AG04449 (cell line): ENCODE data around the gene CHD2.

Experiments used
- CTCF ChIA-PET: fragments of 350-600 bp; formaldehyde crosslinking; extraction: SDS; loops from one replicate; lab custom pipeline; 2021; ENCODE audit warnings: antibody characterized with exemption; lab: Yijun Ruan, JAX
- POLR2A ChIA-PET: fragments of 400-600, 350-600 bp; formaldehyde crosslinking; extraction: SDS; loops from one replicate; lab custom pipeline; 2020; ENCODE audit warnings: antibody characterized with exemption, inconsistent platforms; lab: Yijun Ruan, JAX
- DNase-seq: peaks from one replicate; pipeline ENCODE4 v3.0.0-alpha.2; 2010; ENCODE audit warnings: low read depth, low spot score
- H3K4me3 ChIP-seq: 2 replicates; pipeline ENCODE4 v1.5.1; 2011; ENCODE audit warnings: low read depth, mild to moderate bottlenecking, control low read depth, low read length
- TF ChIP-seq, protein P1 (sequence below): IDR thresholded peaks from one replicate; pipeline ENCODE4 v1.5.1; 2011; ENCODE audit warnings: mild to moderate bottlenecking, moderate library complexity, low read length, control low read depth, inconsistent platforms; ENCODE audit not compliant: insufficient read depth; ENCODE audit errors: missing control alignments

Gene CHD2

DNA sequence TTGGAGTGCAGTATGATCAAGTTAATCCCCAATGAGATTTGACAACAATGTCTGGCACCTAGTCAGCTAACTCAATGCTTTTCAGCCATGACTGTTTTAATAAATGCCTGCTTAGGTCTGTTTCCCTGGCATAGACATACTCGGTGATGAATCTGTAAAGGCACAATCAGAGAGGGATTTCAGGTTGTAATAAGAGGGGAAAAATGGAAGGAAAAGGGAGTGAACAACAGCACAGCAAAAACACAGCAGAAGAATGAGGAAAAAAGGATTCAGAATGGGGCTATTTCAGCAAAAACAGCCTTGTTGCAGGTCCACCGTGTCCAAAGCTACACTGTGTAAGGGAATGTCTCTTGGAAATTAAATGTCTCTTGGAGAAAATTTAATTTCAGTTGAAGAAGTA, 19.3 kb upstream of the CHD2 start:
- CTCF ChIA-PET = interaction anchor here (0.8 to 6.3 kb wide), 5 partner anchors 11 to 72 kb away, joined by 3 to 36 read pairs (median 3); partner anchors contain the start of gene CHD2
- TF ChIP-seq, protein P1, sequence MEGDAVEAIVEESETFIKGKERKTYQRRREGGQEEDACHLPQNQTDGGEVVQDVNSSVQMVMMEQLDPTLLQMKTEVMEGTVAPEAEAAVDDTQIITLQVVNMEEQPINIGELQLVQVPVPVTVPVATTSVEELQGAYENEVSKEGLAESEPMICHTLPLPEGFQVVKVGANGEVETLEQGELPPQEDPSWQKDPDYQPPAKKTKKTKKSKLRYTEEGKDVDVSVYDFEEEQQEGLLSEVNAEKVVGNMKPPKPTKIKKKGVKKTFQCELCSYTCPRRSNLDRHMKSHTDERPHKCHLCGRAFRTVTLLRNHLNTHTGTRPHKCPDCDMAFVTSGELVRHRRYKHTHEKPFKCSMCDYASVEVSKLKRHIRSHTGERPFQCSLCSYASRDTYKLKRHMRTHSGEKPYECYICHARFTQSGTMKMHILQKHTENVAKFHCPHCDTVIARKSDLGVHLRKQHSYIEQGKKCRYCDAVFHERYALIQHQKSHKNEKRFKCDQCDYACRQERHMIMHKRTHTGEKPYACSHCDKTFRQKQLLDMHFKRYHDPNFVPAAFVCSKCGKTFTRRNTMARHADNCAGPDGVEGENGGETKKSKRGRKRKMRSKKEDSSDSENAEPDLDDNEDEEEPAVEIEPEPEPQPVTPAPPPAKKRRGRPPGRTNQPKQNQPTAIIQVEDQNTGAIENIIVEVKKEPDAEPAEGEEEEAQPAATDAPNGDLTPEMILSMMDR = no peak
- POLR2A ChIA-PET = interaction anchor here (1.0 to 3.8 kb wide), 3 partner anchors 11 to 72 kb away, joined by 3 to 36 read pairs (median 16); no protein-coding TSS in a partner anchor
- no peak for DNase-seq
- no peak overlapping the region for H3K4me3 ChIP-seq

DNA sequence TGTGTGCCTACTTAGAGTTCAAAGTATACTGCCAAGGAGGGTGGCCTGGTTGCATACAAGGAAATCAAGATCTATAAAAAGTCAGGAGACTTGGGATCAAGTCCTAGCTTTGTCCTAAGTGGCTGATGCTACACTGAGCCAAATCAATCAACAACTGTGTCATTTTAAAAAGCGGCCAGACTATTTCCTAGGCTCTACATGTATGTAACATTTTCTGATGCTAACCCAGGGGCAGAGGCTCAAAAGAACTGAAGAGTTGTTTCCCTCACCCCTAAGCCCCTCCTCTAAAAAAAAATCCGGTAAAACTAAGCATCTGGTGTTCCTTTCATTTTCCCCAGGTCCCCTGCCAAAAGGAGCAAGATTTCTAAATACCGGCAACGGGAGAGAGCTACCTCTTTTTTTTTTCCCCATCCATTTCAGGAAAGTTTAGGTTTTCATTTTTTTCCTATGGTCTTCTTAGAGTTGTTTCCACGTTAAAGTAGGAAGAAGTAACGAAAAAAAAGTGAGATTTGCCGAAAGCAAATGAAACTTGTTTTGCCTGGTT, 18.8 kb upstream of the CHD2 start:
- TF ChIP-seq, protein P1 = no peak
- ChIA-PET POLR2A (interaction anchor here (1.5 to 3.8 kb wide), 6 partner anchors 11 to 80 kb away, joined by 16 to 39 read pairs (median 23); no protein-coding TSS in a partner anchor), CTCF (interaction anchor here (0.9 to 6.3 kb wide), 6 partner anchors 14 to 83 kb away, joined by 3 to 36 read pairs (median 4); partner anchors contain the start of gene CHD2)
- no peak overlapping the region for H3K4me3 ChIP-seq
- DNase-seq = no peak

DNA sequence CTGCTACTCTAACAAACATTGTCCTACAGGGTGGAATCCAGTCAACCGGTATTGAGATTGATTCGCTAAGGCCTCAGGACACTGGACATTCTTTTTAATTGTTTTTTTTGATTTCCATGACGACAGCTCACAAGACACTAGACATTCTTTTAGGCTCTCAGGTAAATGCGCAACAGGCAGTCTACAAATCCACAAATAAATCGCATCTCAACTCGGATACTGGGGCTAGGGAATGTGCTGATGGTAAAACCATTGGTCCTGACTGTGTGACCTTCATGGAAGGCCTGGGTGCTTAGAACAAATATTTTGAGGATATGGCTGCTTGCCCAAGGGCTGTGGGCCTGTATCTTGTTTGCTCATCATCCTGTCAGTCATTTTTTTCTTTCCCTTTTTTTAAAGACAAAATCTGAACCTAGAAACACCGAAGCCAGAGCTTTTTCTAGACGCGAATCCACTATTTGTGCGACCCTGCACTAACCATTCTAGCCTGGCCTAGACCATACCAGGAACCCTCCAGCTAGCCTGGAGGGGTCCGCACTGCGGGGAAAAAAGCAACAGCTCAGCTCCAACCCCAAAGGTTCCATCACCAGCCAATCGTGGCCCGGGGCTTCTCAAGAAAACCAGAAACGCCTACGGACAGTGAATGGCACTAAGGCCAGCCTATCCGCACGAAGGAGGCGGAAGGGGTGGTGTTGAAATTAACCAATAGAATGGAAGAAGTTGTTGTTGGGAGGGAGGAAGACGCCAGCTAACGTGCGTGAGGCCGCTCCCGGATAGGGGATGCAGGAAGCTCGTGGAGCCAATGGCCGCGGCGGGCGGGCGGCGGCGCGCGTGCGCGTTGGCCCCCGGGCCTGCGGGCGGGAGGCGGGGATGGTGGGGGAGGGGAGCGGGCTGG, 18.1 kb upstream of the CHD2 start:
- DNase-seq = peak; percentile 99
- H3K4me3 ChIP-seq = peak overlapping the region; percentile 52
- ChIA-PET CTCF (interaction anchor here (0.6 to 6.3 kb wide), 12 partner anchors 11 to 84 kb away, joined by 3 to 36 read pairs (median 3); partner anchors contain the start of gene CHD2), POLR2A (interaction anchor here (0.6 to 3.8 kb wide), 31 partner anchors 9 to 1918 kb away, joined by 3 to 50 read pairs (median 6); partner anchors contain the start of gene CHD2)
- TF ChIP-seq, protein P1 = no peak

DNA sequence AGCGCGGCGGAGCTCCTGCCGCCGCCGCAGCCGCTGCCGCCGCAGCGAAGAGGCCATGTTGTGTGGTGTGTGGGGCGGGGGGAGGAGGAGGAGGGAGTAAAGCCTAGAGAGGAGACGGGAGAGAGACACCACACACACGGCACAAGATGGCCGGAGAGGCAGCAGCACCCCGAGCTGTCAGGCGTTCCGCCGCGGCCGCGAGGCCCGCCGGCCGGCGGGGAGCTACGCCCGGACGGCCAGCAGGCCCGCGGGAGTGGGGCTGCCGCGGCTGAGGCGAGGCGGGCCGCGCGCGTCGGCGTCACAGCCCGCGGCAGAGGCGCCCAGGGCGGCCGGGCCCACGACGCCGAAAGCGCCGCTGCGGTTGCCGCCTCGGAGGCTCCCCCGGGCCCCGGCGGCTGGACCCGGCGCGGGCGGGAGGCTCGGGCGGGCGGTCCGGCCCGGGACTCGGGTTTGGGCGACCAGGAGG, 17.4 kb upstream of the CHD2 start:
- no peak for DNase-seq
- peak overlapping the region; percentile 73 for H3K4me3 ChIP-seq
- POLR2A ChIA-PET = interaction anchor here (0.6 to 3.8 kb wide), 32 partner anchors 9 to 1919 kb away, joined by 3 to 50 read pairs (median 6); partner anchors contain the start of gene CHD2
- CTCF ChIA-PET = interaction anchor here (0.6 to 6.3 kb wide), 11 partner anchors 10 to 85 kb away, joined by 3 to 36 read pairs (median 3); partner anchors contain the start of gene CHD2
- TF ChIP-seq, protein P1 = no peak

DNA sequence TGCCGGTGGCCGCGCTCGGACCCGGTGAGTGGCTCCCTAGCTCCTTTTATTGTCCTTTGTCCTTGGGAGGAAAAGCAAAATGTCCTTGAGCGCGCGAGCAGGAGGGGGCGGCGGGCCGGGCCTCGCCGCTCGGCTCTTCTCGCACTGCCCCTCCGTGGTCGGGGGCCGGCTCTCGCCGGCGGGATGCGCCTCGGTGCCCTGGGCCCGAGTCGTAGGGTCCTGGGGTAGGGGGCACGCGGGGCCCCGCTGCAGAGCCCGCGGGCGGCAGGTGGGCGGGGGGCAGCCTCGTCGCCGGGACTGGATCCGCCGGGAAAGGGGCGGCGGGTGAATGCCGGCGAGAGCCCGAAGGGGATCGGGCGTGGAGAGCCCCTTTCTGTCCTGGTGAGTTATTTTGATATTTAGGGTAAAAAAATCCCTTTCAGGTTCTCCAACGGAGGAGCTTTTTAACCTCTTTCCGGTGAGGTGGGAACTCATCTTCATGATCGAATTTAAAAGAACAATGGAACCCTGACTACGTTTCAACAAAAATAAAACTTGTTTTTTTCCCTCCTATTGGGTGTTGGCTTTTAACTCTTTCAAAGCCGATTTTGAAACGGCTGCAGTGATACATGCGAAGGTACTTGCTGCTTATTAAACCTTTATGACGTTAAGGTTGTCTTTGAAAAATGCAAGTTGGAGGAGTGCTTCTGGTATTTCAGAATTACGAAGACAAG, 16.8 kb upstream of the CHD2 start:
- ChIA-PET CTCF (interaction anchor here (0.9 to 6.3 kb wide), 7 partner anchors 10 to 86 kb away, joined by 3 to 36 read pairs (median 3); partner anchors contain the start of gene CHD2), POLR2A (interaction anchor here (0.9 to 3.8 kb wide), 17 partner anchors 12 to 86 kb away, joined by 3 to 50 read pairs (median 16); partner anchors contain the start of gene CHD2)
- no peak for DNase-seq
- H3K4me3 ChIP-seq = peak overlapping the region; percentile 73
- TF ChIP-seq, protein P1 = no peak
